SIG-M5 treated with dmso at 0.1 percent for 504 hours (cell line): ENCODE measurements around the gene SIGLEC9.

Source experiments
- DNase-seq: peaks from one replicate; lab custom pipeline; 2025; ENCODE audit not compliant: unreplicated experiment; lab: John Stamatoyannopoulos, UW

SIGLEC9 gene

DNA sequence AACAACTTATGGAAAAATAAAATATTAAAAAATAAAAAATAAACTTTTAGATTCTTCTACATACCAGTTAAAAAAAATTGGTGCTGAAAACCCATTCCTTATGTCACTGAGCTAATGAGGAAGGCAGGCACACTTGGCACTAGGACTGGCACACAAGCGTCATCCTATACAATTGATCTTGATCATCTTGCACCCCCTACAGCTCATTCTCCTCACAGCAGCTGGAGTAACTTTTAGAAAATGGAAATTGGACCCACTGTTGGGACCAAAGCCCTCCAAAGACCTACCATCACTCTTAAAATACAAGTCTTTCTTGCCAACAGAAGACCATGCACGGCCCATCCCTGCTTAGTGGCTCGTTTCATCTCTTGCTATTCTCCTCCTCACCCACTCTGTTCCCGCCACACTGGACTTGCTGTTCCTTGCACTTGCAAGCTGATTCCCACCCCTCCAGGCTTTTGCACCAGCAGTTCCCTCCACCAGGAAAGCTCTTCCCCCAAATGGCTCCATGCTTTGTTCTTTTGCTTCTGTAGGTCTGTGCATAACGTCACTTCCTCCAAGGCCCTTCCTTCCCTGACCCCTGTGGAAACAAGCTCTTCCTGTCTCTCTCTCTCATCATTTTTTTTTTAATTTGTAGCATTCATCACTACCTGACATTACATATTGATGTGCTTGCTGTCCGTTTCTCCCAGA, 28.1 kb upstream of the SIGLEC9 start:
- peak; percentile 12 for DNase-seq

DNA sequence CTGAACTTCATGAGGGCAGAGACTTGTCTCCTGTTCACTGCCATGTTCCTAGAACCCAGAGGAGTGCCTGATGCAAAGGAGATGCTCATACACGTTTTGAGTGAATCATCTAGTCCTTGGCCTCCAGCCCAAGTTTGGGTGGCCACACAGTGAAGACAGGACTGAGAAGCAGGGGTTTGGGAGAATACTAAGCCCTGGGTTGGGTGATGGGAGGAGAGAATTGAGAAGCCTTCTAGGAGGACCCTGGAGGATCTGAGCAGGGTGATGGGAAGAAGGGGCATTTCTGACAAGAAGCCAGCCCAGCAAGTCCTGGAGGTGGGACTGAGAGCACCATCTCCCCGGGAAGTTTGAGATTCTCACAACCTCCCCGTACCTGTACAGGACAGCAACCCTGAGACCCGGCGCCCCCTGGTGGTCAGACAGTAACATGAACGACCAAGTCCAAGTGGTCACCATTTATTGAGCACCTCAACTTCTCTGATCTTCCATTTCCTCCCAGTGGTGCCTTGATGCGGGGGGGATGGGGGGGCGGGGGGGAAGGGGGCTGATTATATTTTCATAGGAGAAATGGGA, 27.5 kb upstream of the SIGLEC9 start:
- peak; percentile 19 for DNase-seq

DNA sequence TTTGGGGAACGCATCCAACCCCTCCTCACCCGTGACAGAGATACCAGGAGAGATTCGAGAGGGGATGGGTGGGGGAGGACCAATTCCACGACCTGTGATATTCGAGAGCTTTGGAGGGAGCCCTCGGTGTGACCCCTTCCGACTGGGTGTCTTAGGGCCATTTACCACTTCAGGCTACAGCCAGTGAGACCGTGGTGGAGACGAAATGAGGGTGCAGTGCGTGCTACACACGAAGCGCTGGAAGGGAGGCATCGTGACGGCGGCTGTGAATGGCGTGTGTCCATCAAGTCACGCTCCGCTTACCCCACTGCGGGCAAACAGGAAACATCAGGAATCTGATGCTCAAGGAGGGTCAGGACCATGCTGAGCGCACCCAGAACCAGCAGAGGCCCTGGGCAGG, 26.9 kb upstream of the SIGLEC9 start:
- DNase-seq, result no peak

DNA sequence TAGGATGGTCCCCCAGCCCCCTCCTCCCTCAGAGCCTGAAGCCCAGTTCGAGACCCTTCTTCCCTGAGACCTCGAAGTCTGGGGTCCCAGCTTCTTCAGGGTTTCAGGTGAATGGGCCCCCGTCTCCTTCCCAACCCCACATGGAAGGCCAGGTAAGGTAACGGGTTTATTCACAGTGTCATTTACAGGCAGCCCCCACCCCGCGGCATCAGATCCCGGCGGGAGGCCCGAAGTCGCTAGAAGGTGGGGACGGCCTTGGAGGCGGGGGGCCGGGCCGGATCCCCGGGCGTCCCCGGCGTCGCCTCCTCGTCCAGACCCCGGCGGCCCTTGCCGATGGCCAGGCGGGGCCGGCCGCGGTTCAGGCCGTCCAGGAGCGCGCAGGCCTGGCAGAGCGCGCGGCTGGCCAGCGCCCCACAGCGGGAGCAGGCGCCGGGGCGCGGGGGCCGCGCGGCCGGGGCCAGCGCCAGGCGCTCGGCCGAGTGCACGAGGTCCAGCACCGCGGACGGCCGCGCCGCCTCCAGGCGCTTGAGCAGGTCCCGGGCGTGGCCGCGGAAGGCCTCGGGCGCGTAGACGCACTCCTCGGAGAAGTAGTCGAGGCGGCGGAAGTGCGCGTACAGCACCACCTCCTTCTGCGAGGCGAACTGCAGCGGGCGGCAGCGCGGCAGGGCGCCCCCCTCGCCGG, 26.2 kb upstream of the SIGLEC9 start:
- no peak for DNase-seq

DNA sequence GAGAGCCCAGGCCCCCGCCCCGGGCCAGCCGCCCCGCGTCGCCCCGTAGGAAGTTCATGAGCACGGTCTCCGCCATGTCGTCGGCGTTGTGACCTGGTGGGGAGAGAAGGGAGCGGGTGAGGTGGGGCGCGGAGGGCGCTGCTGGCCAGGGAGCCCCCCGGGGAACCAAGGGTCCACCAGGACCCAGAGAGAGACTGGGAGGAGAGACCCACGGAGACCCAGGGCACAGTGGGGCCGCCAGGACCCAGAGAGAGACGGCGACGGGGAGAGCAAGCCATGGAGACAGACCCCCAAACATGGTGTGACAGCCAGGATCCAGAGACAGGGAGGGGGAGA, 25.7 kb upstream of the SIGLEC9 start:
- DNase-seq, result no peak

DNA sequence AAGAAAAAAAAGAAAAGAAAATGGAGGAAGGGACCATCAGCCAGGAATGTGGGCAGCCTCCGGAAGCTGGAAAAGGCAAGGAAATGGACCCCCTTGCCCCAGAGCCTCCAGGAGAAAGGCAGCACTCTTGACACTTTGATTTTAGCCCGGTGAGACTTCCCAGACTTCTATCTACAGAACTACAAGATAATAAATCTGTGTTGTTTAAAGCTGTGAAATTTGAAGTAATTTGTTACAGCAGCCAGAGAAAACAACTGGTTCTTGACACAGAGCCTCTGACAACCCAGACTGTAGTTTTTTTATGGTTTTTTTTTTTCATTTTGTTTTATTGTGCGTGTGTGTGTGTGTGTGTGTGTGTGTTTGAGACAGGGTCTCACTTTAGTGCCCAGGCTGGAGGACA, 24.1 kb upstream of the SIGLEC9 start:
- no peak for DNase-seq

DNA sequence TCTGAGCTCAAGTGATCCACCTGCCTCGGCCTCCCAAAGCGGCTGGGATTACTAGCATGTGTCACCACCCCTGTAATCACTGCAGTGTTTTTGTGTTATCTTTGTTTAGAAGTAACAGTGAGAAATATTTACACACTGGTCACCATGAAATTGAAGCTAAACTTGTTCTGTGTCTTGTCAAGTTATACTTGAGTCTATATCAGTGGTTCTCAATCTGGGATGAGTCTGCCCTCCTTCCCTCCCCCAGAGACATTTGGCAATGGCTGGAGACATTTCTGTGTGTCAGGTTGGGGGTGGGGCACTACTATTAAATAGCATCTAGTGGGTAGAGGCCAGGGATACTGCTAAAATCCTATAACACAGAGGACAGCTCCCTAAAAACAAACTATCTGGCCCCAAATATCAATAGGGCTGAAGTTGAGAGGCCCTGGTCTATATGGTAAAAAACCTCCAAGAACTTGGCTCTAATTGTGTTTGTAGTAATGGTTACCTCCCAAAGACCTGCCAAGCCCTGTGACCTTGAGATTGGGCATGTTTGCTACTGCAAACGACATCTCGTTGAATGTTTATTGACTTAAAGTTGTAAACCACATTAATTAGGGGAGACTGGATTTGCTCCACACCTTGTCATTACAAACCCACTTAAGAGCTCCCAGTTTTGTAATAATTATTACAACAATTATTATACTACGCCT, 23.4 kb upstream of the SIGLEC9 start:
- DNase-seq, result no peak

DNA sequence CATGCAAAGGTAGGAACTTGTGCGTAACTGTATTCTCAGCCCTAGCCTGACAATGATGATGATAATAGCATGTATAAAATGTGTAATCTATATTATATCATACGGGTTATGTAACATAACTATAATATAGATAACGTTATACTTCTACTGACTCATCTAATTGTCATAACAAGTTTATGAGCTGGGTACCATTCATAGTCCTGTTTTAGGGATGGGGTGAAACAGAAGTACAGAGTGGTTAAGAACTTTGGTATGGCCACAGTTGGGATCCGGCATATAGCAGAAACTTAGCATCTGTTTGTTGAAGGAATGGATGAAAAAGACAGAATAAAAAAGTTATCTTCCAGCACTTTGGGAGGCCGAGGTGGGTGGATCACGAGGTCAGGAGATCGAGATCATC, 21.7 kb upstream of the SIGLEC9 start:
- no peak for DNase-seq

DNA sequence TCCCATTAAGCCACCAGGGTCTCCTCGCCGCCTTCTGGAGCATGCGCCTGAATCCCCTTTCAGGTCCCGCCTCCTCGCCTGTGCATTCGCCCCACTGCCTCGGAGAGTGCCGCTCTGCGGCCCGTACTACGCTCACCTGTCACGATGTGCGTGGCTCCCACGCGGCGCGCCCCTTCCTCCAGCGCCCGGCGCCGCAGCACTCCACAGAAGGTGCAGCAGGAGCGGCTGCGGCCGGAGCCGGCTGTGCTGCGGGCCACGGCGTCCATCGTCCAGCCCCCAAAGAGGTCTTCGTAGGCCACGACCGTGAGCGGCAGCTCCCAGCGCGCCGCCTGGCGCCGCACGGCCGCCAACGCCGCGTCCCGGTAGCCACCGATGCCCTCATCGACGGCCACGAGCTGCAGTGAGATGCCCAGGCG, 20.8 kb upstream of the SIGLEC9 start:
- DNase-seq, result no peak

DNA sequence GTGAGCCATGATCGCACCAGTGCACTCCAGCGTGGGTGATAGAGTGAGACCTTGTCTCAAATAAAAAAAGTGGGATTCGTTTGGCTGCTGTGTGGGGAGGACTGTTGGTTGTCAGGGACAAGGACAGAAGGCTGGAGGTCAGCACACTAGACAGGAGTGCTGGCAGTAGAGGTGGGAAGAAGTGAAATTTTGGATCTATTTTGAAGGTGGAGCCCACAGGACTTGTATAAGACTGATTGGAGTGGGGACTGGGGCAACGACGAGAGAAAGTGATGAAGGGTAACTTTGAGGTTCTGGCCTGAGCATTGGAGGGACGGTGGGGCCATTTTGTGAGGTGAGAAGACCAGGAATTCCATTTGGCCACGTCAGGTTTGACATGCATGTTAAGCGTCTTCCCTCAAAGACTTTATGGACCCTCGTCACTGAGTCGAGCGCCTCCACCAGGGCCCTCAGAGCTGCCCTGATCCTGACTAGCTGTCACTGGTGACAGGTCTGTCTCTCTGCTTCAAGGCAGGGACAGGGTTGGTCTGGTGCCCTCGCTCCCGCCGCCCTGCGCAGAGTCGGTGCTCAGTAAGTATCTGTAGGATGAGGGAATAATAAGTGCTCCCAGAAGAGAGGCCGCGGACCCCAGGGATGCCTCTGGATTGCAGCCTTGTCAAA, 17.2 kb upstream of the SIGLEC9 start:
- DNase-seq, result no peak

DNA sequence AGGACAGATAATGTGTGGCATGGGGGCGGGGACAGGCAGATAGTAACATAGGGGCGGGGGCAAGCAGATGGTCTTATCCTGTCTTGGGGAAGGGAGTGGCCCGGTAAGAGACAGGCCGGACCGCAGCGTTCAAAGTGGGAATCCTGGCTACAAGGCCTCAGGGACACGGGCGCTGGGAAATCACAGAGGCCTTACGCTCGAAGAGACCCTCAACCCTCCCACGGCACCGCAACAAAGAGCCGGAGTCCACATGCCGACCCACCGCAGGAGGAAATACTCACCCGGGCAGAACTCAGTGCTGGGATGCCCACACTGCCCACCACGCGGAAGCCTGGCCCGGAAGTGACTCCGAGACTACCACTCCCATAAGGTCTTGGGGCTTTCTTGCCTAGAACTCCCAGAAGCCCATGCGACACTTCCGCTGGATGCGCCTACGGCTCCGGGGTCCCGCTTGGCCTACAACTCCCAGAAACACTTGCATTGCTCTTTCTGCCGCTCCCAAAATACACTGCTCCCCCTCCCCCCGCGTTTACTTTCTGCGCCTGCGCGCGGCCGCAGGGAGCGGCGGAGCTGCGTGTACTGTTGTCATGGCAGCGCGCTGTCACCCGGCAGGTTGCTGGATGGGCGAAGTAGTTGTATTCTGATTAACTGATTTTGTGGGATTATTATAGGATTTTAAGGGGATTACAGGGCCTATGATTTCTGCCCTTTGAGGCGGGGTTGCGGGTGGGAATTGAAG, 16.5 kb upstream of the SIGLEC9 start, which contains the start of gene CTU1:
Gene CTU1 (minus strand): TSS at position 344 of the 739 bp plus-strand sequence. CDS start 3,840 bp downstream, outside the sequence.
- DNase-seq, result peak; percentile 99

DNA sequence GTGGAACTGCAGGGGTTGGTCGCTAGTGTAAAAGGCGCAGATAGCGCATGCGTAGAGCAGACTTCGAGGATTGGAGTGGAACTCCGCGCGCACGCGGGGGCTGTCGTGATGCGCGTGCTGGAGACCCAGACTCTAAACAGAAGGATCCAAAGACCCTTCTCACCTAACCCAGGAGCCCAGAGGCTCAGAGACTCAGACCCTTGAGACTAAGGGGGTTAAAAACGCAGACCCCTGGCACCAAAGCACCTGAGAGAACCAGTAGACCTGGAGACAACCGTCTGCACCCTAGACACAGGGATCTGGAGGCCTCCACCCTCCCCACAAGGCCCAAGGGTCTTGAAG, 15.9 kb upstream of the SIGLEC9 start:
- DNase-seq, result no peak

DNA sequence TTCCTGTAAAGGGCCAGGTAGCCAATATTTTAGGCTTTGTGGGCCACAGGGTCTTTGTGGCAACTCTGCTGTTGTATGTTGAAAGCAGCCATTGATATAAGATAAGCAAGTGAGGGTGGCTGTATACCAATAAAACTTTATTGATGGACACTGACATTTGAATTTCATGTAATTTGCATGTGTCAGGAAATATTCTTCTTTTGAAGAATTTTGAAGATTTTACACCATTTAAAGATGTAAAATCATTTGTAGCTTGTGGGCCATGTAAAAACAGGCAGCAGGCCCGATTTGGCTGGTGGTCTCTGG, 14.1 kb upstream of the SIGLEC9 start:
- no peak for DNase-seq

DNA sequence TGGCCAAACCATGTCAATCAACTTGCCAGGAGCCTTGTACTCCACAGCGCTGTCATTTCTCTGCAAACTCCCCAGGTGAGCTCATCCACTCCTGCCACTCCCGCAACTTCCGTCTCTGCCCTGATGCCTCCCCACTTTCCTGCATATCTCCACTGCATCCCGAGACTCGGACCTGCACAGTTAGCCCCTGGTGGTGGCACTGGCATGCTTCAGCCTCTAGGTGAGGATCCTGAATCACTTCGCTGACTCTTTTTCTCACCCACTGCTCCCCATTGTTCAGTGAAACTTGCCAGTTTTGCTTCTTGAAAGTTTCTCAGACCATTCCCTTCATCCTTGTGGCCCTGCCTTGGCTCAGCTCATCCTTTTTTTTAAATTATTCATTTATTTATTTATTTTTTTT, 13.1 kb upstream of the SIGLEC9 start:
- no peak for DNase-seq

DNA sequence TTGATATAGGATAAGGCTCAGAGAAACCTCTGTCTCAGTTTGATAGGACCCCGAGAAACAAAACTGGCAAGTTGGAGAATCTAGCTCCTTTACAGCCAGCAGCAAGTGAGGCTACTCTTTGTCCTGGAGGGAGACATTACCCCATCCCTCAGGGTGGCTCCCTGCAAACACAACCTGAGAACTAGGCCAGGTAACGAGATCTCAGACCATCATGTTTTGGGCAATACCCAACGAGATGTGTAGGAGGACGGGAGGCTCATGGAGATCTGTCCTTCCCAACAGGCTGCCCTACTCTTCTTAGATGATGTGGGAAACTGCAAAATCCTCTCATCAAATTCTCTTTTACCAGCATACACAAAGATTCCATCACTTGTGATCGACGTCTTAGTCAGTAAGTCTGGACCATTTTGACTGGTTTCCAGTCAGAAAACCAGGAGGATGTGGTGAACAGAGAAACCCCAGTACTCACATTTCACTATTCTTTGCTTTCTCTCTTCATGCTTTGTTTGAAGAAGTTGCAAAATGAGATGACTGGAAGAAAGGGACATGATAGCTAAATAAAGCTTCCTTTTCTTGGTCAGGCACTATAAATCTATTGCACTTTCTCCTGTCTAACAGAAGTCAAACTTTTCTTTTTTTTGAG, 10.5 kb upstream of the SIGLEC9 start:
- peak; percentile 61 for DNase-seq

DNA sequence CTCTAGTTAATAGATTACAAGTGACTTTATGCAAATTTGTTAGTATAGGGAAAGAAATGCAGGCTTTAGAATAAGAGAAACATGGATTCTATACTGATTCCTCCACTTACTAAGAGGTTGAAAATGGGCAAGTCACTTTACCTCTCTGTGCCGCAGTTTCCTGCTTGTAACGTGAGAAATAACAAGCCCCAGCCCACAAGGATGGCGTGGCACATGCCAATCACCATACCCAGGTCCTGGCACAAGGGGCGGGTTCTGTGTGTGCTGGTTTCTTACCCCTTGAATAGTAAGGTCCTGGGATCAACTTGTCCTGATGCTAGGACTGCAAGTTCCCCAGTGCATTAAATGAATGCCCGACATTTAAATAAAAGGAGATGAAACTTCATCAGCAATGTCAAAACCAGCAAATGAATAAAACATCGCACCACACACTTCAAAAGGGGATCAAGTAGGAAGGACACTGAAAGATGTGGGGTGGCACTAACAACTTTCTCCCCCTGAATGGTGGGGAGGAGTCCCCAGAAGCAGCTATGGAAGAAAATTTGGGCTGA, 7.9 kb upstream of the SIGLEC9 start:
- no peak for DNase-seq

DNA sequence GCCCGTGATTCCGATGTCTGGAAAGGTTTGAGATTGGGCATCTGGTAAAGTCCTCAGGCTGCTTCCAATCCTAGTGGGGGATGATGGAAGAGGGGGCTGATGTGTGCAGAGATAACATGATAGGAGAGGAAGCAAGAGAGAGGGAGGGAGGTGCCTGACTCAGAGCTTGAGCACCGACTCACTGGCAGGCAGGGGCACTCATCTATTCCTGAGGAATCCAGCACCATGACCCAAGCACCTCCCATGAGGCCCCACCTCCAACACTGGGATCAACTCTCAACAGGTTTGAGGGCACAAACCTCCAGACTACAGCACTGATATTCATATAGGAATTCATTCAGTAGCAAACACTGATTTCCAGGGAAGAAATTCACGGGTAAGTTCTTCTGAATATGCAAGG, 5.6 kb upstream of the SIGLEC9 start:
- DNase-seq, result no peak

DNA sequence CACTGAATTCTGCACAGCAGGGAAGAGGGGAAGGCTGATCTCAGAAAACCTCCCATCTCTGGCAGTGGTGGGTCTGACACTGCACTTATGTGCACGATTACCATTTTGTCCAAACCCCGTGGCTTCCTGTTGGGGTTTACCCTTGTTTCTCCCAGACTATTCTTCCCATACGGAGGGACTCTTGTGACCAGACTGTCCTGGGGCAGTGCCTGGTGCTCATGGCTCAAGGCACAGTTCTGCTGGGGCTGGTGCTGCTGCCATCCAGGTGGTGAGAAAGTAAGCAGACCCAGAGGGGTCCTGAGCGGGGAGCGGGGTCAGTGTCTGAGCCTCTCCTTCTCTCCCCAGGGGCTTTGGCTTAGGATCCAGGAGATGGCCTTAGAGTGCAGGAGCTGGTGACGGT, 5.1 kb upstream of the SIGLEC9 start:
- DNase-seq, result no peak

DNA sequence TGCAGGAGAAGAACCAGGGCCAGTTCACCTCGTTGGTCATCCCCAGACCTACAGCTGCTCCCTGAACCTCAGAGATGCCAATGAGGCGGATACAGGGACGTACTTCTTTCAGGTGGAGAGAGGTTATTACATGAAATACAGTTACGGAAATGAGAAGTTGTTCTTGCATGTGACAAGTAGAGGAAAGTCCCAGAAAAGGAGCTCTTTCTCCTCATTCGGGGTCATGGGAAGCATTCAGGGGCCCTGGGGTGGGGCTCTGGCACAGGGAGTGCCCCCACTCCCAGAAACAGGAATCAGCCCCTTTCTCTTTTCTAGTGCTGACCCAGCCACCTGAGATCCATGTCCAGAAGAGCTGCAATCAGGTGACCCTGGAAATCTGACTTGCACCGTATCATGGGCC, 4.5 kb upstream of the SIGLEC9 start:
- DNase-seq, result no peak

DNA sequence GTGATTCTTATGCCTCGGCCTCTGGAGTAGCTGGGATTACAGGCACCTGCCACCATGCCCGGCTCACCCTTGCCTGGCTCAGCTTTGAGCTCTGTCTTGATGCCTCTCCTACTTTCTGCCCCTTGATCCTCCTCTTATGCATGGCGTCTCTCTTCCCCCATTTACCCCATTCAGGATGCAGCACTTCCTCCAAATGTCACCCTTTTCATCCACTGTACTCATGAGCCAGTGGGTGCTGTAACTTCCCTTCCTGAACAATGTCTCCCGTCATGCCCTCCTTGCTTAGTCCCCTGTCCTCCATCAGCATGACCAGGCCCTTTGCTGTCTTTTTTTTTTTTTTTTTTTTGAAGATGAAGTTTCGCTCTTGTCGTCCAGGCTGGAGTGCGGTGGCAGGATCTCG, 3.4 kb upstream of the SIGLEC9 start:
- DNase-seq, result peak; percentile 14
